GM21825 (cell line): ENCODE measurements around the gene FBXO3.

ENCODE experiments used
- ATAC-seq: cut with Tn5 transposase; IDR thresholded peaks from one replicate; pipeline ENCODE4 v1.9.1; 2021; ENCODE audit warnings: mild to moderate bottlenecking, moderate library complexity; ENCODE audit not compliant: unreplicated experiment

Gene FBXO3

GRCh38 chr11:33772870-33773269, 1.4 kb downstream of the FBXO3 start:
- ATAC-seq: no peak

DNA sequence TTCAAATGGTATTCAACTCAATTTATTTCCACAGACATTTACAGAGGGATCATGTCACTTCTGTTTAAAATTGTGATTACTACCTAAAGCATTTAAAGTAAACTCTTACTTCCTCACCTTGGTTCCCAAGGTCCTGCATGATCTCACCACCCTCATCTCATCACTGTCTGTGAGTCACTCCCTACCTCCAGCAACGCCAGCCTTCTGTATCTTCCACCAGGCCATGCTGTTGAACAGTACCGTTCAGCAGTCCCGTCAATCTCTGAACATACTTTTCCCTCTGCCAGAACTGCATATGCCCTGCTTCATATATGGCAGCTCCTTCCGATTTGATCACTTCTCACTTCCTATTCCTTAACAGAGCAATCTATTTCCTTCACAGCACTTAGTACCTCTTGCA, 2.0 kb downstream of the FBXO3 start:
- no peak for ATAC-seq

DNA sequence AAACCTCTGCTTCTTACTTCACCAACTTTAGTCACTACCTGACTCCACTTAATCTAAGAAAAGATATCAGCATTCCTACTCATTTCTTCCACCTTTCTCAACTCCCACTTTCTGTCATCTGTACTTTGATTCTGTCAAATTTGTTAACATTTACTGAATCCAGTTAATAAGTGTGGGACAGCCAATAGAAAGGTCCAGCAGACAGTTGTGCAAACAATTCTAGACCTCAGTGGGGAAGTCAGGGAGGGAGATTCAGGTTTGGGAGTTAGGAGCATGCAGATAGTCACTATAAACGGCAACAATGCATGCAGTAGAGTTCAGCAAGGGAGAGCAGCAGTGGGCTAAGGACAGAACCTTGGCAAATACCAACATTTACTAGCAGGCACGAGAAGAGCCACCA, 4.1 kb downstream of the FBXO3 start:
- ATAC-seq: no peak

DNA sequence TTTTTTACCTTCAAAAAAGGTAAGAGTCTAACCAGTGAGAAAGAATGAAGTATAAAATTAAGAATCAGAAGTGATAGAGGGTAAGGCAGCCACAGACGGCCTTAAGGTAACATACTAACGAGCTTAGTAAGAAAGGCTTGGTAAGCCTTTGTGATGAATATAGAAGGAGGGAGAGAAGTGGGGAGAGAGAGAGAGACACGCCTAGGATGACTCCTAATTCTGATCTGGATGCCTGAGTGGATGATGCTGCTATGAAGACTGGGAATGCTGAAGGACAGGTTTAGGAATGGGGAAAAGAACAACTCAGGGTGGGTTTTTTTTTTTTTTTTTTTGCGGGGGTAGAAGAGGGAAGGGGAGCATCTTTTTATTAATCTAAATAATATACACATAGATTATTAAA, 4.8 kb downstream of the FBXO3 start:
- ATAC-seq: no peak

- no peak for ATAC-seq
Measured at GRCh38 chr11:33767624-33768023, 6.7 kb downstream of the FBXO3 start.

GRCh38 chr11:33766085-33766484, 8.2 kb downstream of the FBXO3 start:
- no peak for ATAC-seq

GRCh38 chr11:33761471-33761870, 12.8 kb downstream of the FBXO3 start:
- ATAC-seq: peak; percentile 77

DNA sequence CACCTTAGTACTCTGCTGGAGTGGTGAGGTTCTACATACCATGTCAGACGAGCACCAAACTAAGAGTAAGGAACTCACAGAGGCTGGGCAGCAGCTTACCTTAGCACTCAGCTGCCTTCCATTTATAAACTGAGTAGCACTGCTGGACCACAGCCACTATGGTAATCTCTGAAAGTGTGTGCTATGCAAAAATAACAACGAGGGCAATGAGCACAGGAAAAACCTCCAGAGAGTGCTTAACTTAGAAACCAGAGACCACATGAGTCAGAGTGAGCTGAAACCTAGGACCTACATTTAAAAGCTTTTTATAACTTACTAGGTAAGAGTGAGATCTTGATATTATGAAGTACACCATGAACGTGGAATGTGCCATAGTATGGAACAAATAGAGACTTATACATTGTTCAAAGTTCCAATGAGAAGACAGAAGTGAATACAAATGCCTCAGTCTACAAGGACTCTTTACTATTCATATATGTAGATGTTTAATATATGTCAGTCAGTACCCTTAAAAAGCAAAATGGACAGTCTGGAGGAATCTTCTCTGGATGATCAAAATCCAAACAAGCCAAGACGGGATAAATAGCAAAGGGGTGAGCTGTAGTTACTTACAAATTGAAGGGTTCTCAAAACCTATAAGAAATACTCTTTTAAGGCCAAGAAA, 20.9 kb downstream of the FBXO3 start:
- peak; percentile 98 for ATAC-seq

DNA sequence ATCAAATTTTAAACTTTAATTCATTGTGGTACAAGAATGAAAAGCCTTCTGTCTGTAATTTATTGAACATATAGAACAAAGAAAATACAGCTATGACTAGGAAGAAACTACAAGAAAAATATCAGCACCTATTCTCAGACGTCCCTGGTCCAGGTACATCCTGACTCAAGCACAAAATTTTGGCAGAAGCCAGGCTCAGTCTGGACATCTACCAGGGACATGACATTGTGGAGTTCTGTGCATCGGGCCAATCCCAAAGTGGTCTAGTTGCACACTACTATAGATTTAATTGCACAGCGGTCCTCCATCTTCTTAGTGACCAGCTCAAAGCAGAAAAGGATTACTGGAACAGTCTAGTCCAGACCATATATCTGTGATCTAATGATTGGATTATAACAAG, 22.4 kb downstream of the FBXO3 start:
- ATAC-seq: no peak

- no peak for ATAC-seq
Measured at GRCh38 chr11:33747979-33748378, 26.3 kb downstream of the FBXO3 start.

- ATAC-seq: no peak
Measured at GRCh38 chr11:33743291-33743690, 31.0 kb downstream of the FBXO3 start.

GRCh38 chr11:33742249-33742851, 32.0 kb downstream of the FBXO3 start:
- no peak for ATAC-seq

- no peak for ATAC-seq
Measured at GRCh38 chr11:33741806-33742205, 32.5 kb downstream of the FBXO3 start.

DNA sequence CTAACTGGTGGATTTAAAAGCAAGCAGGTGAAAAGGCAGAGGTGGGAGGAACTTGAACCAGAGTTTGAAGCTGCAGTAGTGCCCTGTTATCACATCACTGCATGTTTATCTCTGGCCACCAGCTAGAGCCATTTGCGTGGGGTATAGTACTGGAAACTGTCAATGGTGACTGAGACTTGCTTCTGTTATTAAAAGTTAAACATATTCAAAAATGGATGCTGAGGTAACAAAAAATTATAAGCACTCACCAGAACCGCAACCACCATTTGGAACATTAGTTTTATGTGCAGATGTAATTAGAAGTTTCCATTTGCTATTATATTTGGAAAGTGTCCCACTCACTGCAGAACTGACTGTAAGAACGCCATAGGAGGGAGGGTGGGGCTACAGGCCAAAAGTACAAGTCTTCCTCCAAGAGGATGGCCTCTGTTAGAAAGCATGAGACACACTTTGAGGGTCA, 36.9 kb downstream of the FBXO3 start:
- ATAC-seq: no peak

DNA sequence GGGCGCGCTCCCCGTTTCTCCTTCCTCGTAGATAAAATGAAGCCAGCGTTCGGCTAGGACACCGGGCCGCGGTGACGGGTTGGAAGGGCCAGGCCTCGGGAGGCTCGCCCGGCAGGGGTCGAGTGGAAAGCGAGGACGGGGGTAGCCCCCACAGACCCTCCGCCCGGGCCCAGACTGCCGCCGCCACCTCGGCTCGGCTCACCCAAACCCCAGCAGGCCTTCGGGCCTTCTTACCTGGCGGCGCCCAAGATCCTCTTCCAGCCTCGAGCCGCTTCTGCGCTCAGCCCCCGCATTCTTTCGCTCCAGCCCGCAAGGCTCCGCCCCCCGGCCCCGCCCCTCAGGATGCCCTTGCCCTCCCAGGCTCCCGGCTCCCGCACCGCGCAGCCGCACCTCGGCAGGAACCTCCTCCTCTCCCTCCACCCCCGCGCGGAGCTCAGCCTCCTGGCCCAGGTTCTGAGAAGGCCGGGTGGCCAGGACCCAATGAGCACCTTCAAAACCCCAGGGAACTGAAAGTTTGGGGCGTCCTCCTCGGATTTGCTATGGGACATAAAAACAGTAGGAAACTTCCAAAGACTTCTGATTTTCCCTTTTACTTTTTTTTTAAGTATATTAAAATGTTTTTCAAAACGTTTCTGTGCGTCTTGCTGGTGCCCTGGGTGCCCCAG, 38.0 kb downstream of the FBXO3 start, which contains the start of gene CD59:
TSS of gene CD59 (minus strand) at position 276 of the 665 bp plus-strand sequence. CDS start 13,978 bp downstream, outside the sequence.
- peak; percentile 67 for ATAC-seq

- peak; percentile 60 for ATAC-seq
Measured at GRCh38 chr11:33735271-33736147, 38.8 kb downstream of the FBXO3 start.

DNA sequence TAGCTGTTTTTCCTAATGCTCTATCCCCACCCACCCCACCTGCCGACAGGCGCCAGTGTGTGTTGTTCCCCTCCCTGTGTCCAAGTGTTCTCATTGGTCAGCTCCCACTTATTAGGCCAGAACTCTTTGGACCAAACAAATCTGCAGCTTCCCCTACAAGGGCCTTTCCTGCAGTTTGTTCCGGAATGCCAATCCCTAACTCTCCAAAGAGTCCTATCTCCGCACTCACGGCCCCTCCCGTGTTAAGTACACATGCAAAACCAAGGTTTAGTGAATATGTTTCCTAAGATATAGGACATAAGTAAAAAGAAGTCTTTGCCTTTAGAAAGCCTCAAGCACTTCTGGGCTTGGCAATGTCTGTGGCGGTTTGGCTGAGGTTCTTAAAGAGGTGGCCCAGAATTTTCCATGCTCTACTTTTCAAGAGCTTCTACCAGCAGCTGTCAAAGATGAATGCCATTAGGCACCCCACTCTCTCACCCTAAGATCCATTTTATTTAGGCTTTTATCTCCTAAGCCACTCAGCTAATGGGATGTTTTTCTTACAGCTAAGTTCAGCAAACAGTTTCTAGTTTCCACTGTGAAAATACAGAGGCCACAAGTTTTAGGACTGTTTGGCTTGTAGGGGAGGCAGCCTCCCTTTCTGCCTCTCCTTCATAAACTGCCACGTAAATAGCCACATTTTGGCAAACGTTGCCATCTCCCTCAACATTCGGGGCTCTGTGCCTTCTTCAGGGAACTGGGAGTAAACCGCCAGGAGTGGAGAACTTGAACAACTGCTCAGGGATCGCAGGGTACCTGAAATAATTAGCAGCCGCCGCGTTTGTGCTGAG, 39.7 kb downstream of the FBXO3 start:
- ATAC-seq: no peak

GRCh38 chr11:33733980-33734379, 40.3 kb downstream of the FBXO3 start:
- no peak for ATAC-seq

DNA sequence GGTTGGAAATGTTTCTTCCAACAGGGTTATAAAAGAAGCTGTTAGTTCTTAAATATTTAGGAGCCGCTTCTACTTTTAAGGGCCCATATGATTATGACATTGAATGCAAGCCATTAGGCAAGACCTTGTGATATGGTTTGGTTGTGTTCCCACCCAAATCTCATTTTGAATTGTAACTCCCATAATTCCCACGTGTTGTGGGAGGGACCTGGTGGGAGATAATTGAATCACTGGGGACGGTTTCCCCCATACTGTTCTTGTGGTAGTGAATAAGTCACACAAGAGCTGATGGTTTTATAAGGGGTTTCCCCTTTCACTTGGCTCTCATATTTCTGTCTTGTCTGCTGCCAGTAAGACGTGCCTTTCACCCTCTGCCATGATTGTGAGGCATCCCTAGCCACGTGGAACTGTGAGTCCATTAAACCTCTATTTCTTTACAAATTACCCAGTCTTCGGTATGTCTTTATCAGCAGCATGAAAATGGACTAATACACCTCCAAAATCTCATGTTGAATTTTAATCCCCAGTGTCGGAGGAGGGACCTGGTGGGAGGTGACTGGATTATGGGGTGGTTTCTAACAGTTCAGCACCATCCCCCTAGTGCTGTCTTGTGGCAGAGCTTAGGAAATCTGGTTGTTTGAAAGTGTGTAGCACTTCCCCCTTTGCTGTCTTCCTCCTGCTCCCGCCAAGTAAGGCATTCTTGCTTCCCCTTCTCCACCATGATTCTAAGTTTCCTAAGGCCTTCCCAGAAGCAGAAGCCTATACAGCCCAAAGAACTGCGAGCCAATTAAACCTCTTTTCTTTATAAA, 42.4 kb downstream of the FBXO3 start:
- no peak for ATAC-seq
